ENCODE results near the gene SSU72. TPM values are rescaled to one million over a fixed set of nuclear protein-coding genes. Genes with fewer than 3 reads are reported as not detected.
A peak's percentile ranks its signal among the peaks of the same experiment; 100 is the strongest.

Gene SSU72
- total RNA-seq, 2 donors from 2014 or later: 80.4 to 90.2 TPM

GRCh38 chr1:1615256-1616044 lies 40.8 kb upstream of the SSU72 start, which contains the start of gene MIB2:
MIB2 (plus strand) TSS chr1:1615500; CDS start chr1:1623453, 7,953 bp downstream.
- Histone ChIP-seq H3K27me3 (replicated peaks; ENCODE audit: insufficient read depth) (no peaks in the 10 kb centered on the region), H3K9me3 (no peaks in the 10 kb centered on the region), H3K27ac (peak within 1 kb of the TSS; percentile 99 to 100), H3K4me3 (peak within 1 kb of the TSS; percentile 96), H3K36me3 (peaks cover 8% of the 10 kb centered on the region), H3K4me1 (ENCODE audit: control insufficient read depth in 1 of 2, low read depth in 2 of 2) (peaks cover 18 to 30% of the 10 kb centered on the region in 2 donors)
- ATAC-seq (ENCODE audit: insufficient number of reproducible peaks, low FRiP score, low read depth) (peak; percentile 89), DNase-seq (ENCODE audit: low spot score) (peak; percentile 81)
- TF ChIP-seq CTCF (IDR thresholded peaks at IDR 0.05): no peak

- H3K4me1 ChIP-seq (ENCODE audit: control insufficient read depth in 1 of 2, low read depth in 2 of 2): peaks cover 18 to 30% of the 10 kb centered on the region in 2 donors
- no peak for TF ChIP-seq CTCF (IDR thresholded peaks at IDR 0.05)
- DNase-seq (ENCODE audit: low spot score) (no peak), ATAC-seq (ENCODE audit: insufficient number of reproducible peaks, low FRiP score, low read depth) (no peak)
- peak overlapping the region; percentile 99 to 100 for H3K27ac ChIP-seq
- H3K9me3 ChIP-seq: no peaks in the 10 kb centered on the region
- peaks cover 8% of the 10 kb centered on the region for H3K36me3 ChIP-seq
- H3K4me3 ChIP-seq: peak overlapping the region; percentile 96
- no peaks in the 10 kb centered on the region for H3K27me3 ChIP-seq (replicated peaks; ENCODE audit: insufficient read depth)
Observed at GRCh38 chr1:1614954-1615255, 40.2 kb upstream of the SSU72 start.

DNA sequence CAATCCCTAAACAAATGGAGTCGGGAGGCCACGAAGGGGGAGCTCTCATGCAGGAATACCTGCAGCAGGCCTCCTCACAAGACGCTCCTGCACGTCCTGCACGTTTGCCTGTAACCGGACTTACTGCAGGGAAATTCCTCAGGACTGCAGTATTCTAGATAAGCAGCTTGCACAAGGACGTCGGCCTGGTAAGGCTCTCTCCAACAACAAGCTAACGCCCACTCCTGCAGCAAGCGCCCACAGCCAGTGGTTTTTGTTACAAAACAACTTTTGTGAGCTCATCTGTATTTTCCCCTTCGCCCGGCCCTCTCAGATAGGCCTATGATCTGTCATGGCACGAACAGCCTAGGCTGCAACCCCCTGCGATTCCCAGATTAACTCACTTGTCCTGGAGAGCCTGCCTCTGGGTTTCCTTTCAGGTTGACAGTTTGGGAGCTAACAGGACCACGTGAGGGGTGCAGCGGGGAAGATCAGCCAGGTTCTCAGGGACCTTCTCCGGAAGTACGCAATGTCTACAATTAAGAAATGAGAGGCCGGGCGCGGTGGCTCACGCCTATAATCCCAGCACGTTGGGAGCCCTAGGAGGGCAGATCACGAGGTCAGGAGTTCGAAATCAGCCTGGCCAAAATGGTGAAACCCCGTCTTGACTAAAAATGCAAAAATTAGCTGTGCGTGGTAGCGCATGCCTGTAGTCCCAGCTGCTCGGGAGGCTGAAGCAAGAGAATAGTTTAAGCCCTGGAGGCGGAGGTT lies 39.7 kb upstream of the SSU72 start:
- H3K27me3 ChIP-seq (replicated peaks; ENCODE audit: insufficient read depth): no peaks in the 10 kb centered on the region
- ATAC-seq (ENCODE audit: insufficient number of reproducible peaks, low FRiP score, low read depth) (no peak), DNase-seq (ENCODE audit: low spot score) (no peak)
- TF ChIP-seq CTCF (IDR thresholded peaks at IDR 0.05): no peak
- peak overlapping the region; percentile 96 for H3K4me3 ChIP-seq
- peaks cover 8% of the 10 kb centered on the region for H3K36me3 ChIP-seq
- H3K9me3 ChIP-seq: no peaks in the 10 kb centered on the region
- H3K27ac ChIP-seq: peak overlapping the region; percentile 99 to 100
- peaks cover 18 to 30% of the 10 kb centered on the region in 2 donors for H3K4me1 ChIP-seq (ENCODE audit: control insufficient read depth in 1 of 2, low read depth in 2 of 2)

- H3K9me3 ChIP-seq: no peaks in the 10 kb centered on the region
- no peaks in the 10 kb centered on the region for H3K27me3 ChIP-seq (replicated peaks; ENCODE audit: insufficient read depth)
- peak overlapping the region; percentile 96 for H3K4me3 ChIP-seq
- peaks cover 18 to 30% of the 10 kb centered on the region in 2 donors for H3K4me1 ChIP-seq (ENCODE audit: control insufficient read depth in 1 of 2, low read depth in 2 of 2)
- ATAC-seq (ENCODE audit: insufficient number of reproducible peaks, low FRiP score, low read depth) (no peak), DNase-seq (ENCODE audit: low spot score) (no peak)
- TF ChIP-seq CTCF (IDR thresholded peaks at IDR 0.05): no peak
- H3K27ac ChIP-seq: no peak overlapping the region
- H3K36me3 ChIP-seq: peaks cover 8% of the 10 kb centered on the region
Observed at GRCh38 chr1:1613509-1614082, 38.9 kb upstream of the SSU72 start.

DNA sequence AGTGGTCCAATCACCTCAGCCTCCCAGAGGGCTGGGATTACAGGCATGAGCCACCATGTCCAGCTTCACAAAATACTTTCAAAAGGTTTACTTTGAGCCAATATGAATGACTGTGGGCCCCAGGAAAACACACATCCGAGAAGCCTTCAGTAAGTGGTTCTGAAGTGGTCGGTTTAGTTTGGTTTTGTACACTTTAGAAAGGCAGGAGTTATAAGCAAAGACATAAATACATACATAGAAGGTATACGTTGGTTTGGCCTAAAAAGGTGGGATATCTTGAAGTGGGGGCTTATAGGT lies 37.4 kb upstream of the SSU72 start:
- no peak overlapping the region for H3K27ac ChIP-seq
- H3K4me3 ChIP-seq: no peak overlapping the region
- ATAC-seq (ENCODE audit: insufficient number of reproducible peaks, low FRiP score, low read depth) (no peak), DNase-seq (ENCODE audit: low spot score) (no peak)
- TF ChIP-seq CTCF (IDR thresholded peaks at IDR 0.05): no peak
- H3K9me3 ChIP-seq: no peaks in the 10 kb centered on the region
- peaks cover 18 to 25% of the 10 kb centered on the region in 2 donors for H3K4me1 ChIP-seq (ENCODE audit: control insufficient read depth in 1 of 2, low read depth in 2 of 2)
- no peaks in the 10 kb centered on the region for H3K27me3 ChIP-seq (replicated peaks; ENCODE audit: insufficient read depth)
- no peaks in the 10 kb centered on the region for H3K36me3 ChIP-seq
